Cardiac fibroblast (primary cell): ENCODE data around the gene TRIM14.

Experiments
- DNase-seq, 2 donors: peaks; one replicate each; pipeline versions ENCODE4 v3.0.0 to v3.0.0-alpha.2; 2010; ENCODE audit warnings: low read depth in 2 of 2
- H3K4me3 ChIP-seq, 2 donors: replicated peaks in 1 of 2; 1 replicate in 1 of 2; 2 replicates in 1 of 2; pipeline ENCODE4 v1.5.1; 2011; ENCODE audit warnings: low read depth in 2 of 2, low read length in 2 of 2, mild to moderate bottlenecking in 2 of 2, moderate library complexity in 1 of 2
- TF ChIP-seq, protein P1 (sequence below): IDR thresholded peaks from one replicate; pipeline ENCODE4 v1.5.1; 2011; ENCODE audit warnings: low read depth, mild to moderate bottlenecking, low read length, inconsistent platforms

The TRIM14 gene

DNA sequence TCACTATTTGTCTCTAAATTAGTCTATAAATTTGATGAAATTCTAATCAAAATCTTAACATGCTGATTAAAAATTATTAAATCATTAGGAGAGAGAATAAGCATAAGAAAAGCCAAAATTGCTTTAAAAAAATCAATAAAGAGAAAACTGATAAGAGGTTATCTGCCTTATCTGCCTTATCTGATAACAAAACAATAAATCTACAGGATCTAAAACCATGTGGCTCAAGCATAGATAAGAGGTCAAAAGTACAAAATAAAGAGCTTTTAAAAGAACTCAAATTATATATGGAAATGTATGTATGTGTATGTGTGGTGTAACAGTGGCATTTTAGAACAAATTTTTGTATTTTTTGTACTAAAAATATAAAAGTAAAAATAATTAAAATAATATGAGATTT lies 18.6 kb downstream of the TRIM14 start:
- no peak overlapping the region for H3K4me3 ChIP-seq
- no peak for DNase-seq
- TF ChIP-seq, protein P1, sequence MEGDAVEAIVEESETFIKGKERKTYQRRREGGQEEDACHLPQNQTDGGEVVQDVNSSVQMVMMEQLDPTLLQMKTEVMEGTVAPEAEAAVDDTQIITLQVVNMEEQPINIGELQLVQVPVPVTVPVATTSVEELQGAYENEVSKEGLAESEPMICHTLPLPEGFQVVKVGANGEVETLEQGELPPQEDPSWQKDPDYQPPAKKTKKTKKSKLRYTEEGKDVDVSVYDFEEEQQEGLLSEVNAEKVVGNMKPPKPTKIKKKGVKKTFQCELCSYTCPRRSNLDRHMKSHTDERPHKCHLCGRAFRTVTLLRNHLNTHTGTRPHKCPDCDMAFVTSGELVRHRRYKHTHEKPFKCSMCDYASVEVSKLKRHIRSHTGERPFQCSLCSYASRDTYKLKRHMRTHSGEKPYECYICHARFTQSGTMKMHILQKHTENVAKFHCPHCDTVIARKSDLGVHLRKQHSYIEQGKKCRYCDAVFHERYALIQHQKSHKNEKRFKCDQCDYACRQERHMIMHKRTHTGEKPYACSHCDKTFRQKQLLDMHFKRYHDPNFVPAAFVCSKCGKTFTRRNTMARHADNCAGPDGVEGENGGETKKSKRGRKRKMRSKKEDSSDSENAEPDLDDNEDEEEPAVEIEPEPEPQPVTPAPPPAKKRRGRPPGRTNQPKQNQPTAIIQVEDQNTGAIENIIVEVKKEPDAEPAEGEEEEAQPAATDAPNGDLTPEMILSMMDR, result no peak

DNA sequence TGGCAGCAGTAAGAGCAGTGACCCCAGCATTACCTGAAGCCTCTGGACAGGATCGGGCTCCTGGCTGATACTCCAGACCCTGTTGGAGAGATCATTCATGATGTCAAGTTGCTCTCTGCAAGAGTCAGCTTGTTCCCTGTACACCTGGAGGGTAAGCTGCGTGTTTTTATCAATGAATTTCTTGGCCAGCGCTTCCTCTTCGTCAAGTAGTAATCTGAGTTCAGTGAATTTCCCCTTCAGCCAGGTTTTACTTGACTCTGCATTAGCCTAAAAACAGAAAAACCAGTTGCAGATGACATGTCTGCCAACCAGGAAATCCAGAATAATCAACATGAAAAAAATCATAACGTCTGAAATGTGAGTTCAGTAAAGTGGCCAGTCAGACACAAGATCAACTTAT lies 19.1 kb downstream of the TRIM14 start:
- TF ChIP-seq, protein P1, result no peak
- DNase-seq, result no peak
- no peak overlapping the region for H3K4me3 ChIP-seq

DNA sequence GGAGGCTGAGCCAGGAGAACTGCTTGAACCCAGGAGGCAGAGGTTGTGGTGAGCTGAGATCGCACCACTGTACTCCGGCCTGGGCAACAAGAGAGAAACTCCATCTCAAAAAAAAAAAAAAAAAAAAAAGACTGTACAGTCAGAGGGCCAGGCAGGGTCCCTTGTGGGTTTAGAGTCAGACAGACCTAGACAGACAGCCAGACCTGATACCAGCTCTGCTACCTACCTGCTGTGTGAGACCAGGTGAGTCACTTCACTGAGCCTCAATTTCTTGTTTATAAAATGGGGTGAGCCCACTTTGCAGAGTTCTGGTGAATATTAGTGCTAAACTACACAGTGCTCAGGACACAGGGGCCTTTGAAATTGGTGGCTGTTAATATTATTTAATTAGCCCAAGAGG lies 19.7 kb downstream of the TRIM14 start:
- no peak overlapping the region for H3K4me3 ChIP-seq
- DNase-seq, result no peak
- TF ChIP-seq, protein P1, result no peak

DNA sequence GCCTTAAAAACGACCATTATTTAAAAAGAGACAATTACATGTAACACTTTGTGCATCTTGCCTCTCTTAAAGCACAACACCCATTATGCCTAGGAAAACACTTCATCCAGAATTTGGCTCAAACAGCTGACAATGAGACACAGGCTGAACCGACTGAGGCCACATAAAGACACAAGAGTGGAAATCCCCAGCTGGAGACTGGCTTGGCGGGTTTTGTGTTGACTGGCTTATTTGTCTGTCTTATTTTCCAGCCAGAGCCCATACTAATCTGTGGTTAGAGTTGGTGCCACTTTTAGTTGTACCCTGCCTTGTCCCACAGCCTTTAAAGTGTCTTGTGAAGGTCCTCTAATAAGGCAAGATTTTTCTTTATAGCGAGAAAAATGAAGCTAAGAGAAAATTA lies 21.2 kb downstream of the TRIM14 start:
- no peak for DNase-seq
- H3K4me3 ChIP-seq, result no peak overlapping the region
- TF ChIP-seq, protein P1, result no peak

DNA sequence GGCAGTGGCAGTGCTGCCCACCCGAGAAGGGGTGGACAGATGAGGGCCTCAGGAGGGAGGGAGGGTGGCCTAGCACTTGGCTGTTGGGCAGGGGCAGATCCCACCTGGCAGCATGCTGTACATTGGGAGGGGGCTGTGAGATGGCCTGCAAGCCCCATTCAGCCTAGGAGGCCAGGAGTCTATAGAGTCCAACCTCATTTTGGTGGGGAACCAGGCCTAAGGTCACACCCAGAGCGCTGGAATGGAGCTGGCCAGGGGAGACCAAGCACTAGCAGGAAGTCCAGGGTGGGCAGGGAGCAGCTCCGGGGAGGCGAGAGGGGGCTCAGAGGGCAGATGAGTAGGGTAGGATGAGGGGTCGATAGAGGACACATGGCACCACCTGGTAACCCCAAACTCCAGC lies 22.9 kb downstream of the TRIM14 start:
- no peak for DNase-seq
- H3K4me3 ChIP-seq, result no peak overlapping the region
- TF ChIP-seq, protein P1, result no peak

DNA sequence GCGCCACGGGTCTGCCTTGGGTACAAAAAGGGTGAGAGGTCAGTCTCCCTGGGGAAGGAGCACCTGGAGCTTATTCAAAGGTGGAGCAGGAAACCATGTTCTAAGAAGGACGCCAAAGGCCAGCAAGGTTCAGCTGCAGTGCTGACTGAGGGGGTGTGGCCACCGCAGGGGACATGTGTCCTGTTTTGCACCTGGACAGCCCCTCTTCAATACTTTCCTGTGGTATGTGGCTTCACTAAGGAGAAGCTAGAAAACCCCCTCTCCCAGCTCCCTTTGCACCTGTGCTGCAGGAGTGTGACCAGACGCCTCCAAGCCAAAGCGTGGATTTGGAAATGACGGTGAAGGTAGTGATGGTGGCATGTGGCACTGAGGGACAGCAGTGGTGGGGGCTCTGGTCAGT lies 23.6 kb downstream of the TRIM14 start:
- no peak for DNase-seq
- H3K4me3 ChIP-seq, result no peak overlapping the region
- TF ChIP-seq, protein P1, result no peak

DNA sequence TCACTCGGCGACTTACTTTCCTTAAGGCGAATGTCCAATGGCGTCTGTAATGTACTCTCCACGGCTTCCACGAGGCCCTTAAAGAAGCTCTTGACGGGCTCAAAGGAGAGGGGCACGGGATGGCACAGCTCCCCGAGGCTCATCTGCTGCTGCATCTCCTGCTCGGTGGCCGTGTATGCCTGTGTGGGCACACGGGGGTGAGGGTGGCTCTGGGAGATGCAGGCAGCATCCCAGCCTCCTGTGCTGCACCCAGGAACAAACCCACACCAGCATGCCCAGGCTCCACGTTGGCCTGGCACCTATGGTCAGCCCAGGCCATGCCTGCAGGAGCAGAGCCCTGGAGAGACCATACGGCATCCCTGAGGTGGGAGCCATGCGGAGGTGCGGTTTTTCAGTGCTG lies 24.2 kb downstream of the TRIM14 start:
- no peak for DNase-seq
- TF ChIP-seq, protein P1, result no peak
- no peak overlapping the region for H3K4me3 ChIP-seq
